CD4-positive, alpha-beta T cell treated with Interleukin-4 for 1 hour (primary cell): ENCODE data around the gene ERLEC1.
"Not testable (repeated sequence)": the region's sequence is repeated elsewhere in the genome, so short reads cannot be mapped to it uniquely, and the experiment has no call there.

Experiments used
- DNase-seq, 2 donors: peaks; one replicate each; pipeline ENCODE4 v3.0.0-alpha.2; 2020 to 2022

ERLEC1 gene, protein sequence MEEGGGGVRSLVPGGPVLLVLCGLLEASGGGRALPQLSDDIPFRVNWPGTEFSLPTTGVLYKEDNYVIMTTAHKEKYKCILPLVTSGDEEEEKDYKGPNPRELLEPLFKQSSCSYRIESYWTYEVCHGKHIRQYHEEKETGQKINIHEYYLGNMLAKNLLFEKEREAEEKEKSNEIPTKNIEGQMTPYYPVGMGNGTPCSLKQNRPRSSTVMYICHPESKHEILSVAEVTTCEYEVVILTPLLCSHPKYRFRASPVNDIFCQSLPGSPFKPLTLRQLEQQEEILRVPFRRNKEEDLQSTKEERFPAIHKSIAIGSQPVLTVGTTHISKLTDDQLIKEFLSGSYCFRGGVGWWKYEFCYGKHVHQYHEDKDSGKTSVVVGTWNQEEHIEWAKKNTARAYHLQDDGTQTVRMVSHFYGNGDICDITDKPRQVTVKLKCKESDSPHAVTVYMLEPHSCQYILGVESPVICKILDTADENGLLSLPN

DNA sequence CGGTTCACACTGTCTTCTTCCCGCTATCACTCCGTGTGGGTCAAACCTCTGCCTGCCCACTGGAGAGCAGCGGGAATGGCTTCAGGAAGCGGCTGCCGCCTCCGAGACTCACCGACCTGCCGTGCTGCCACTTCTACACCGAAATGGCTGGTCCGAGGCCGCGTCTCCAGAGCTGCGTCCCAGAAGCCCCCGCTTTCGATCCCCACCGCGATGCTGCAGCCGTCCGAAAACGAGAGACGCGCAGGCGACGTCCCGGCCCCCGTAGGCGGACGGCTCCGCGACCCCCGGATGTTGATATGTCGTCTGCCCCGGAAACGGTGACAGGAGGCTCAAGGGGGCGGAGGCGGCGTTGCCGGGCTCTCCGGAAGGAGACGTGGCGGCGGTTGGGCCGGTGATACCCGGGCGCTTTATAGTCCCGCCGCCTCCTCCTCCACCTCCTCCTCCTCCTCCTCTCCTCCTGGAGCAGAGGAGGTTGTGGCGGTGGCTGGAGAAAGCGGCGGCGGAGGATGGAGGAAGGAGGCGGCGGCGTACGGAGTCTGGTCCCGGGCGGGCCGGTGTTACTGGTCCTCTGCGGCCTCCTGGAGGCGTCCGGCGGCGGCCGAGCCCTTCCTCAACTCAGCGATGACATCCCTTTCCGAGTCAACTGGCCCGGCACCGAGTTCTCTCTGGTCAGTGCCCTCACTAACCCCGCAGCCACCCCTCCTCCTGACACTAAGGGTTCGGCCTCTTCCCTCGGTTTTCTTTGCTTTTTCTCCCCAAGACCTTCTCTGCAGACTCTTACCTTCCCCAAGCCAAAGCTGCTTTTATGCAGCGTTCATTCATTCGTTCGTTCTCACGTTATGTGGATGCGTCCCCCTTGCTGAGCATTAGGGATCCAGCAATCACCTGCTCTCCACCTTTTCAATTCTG, at the start of gene ERLEC1, which contains the start of gene ASB3:
Gene ERLEC1, plus strand, starts transcription at position 340 of the 909 bp plus-strand sequence. Its CDS starts 167 bp downstream, at position 507.
Gene ASB3, minus strand, starts transcription at position 249 of the 909 bp plus-strand sequence. CDS start 21,381 bp downstream, outside the sequence.
- DNase-seq, result peak; percentile 89 to 90

GRCh38 chr2:53737091-53737490, 49.8 kb upstream of the ERLEC1 start:
- no peak for DNase-seq

- DNase-seq, result no peak
Measured at GRCh38 chr2:53739032-53739431, 47.8 kb upstream of the ERLEC1 start.

- no peak for DNase-seq
Measured at GRCh38 chr2:53740170-53740569, 46.7 kb upstream of the ERLEC1 start.

DNA sequence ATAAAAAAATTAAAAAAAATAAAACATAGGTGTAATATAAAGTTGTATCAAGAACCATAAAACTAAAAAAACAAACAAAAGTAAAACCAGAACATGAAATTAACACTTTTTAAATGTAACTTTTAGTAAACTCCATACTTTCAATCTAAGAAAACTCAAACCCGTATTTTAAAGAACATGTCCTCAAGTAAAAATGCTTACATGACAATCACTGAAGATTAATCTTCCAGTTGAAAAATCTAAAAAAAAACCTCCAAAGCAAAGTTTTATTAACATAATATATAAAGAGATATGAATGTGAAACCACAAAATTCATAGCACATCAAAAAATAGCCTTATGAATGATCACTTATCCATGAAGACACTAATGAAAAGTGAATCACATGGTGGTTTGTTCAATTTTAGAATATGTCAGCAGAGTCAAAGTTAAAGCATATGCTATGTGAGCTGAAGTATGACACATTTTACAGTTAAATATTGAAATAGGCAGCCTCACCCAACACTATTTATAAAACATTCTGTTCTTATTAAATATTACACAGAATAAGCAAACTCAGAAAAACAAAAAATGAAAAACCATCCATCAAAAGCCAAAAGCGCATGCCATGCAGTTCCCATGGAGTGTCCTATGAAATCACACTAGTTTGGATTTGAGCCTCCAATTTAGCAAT, 42.3 kb upstream of the ERLEC1 start:
- DNase-seq, result no peak

DNA sequence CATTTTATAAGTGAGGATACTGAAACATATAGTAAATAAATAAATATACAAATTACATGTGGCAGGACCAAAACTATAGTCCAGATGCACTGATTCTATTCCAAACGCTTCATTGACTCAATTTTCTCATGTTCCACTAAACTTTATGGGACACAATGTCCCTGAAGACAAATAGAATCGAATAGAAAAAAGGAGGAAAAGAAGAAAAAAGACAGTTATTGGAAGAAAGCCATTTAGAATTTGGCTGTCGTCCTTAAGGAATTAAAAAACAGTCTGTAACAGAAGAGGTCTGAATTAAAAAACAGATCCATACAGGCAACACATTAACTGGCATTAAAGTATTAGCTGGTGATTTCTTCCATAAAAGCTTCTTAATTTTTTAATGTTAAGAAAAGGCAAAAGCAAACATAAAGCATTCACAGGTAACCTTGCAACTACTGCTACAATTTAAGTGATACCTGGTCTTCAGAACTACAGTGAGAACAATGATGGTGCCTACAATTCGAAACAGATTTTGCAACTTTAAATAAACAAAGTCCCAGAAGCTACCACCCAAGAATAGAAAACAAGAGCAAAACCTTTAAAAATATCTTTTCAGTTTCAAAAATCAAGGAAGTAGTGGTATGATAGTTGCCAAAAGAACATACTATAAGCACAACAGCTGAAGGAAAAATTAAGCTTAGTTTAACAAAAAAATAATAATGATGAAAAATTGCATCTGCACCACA, 36.6 kb upstream of the ERLEC1 start:
- DNase-seq, result no peak

- DNase-seq, result no peak
Measured at GRCh38 chr2:53751728-53752127, 35.1 kb upstream of the ERLEC1 start.

DNA sequence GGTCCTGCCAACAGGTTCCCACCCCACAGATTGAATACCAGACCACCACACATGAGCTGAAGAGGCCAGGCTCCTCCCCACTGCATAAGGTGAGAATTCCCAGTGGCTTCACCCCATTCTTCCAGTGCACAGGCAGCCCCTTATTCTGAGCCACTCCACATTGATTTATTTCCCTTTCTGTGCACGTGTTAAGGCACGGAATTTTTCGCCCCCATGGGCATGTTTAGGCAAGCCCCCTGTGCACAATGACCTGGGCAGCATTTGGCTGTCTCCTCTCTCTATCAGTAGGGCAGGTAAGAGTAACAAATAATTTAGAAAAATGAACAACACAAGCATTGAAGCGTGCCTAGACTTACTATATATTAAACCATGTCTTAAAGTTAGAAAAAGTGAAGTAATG, 34.5 kb upstream of the ERLEC1 start:
- no peak for DNase-seq

DNA sequence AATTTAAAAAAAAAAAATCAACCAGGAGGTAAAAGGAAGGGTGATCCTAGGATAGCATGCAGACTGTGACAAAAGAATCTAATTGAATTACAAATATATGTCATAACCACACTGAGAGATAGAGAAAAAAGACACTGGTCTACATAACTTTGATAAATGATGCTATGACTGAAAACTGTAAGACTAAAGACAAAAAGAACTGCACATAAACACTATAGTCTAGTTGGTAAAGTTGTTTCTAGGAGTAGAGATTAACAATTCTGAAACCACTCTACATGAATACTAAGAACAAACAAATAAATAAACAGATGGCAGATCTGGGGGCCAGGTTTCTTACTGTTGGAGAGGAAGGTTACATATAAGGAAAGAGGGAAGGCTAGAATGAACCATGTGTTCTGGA, 33.8 kb upstream of the ERLEC1 start:
- no peak for DNase-seq

DNA sequence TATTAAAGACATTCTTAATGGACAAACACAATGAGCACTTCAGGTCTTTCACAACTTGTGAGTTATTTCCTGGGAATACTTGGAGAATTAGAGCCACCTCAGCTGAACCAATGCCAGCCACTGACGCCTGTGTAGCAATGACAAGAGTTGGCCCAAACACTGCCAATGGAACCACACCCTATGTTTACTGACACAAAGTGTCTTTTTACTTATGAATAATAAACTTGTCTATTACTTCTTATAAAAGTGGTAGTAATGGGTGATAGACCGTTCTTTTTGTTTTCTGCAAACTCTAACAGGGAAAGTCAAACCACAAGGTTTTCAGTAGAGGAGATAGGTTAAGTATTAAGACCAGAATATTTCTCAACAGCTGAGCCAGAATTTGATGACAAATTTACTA, 31.7 kb upstream of the ERLEC1 start:
- no peak for DNase-seq

DNA sequence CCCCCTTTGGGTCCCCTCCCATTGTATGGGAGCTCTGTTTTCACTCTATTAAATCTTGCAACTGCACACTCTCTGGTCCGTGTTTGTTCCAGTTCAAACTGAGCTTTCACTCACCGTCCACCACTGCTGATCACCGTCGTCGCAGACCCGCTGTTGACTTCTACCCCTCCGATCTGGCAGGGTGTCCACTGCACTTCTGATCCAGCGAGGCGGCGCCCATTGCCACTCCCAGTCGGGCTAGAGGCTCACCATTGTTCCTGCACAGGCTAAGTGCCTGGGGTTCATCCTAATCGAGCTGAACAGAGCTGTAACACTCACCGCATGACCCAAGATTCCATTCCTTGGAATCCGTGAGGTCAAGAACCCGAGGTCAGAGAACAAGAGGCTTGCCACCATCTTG, 30.2 kb upstream of the ERLEC1 start:
- DNase-seq, result no peak

GRCh38 chr2:53757206-53757605, 29.6 kb upstream of the ERLEC1 start:
- not testable (repeated sequence) for DNase-seq

DNA sequence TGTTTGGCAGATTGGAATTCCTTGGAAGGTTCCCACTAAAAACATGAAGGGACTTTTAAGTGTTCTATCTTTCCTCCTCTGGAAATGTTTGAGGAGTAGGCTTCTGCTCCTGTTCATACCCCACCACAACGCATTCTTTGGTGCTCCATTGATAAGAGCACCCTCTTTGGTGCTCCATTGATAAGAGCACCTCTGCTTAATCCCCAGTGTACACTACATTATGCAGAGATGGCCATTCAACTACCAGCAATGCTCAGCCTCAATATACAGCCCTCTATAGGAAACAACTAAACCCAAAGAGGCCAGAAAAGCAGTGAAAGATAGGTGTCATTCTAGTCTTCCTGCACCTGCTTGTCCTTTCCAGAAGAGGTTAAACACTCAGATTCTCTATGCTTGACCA, 21.1 kb upstream of the ERLEC1 start:
- no peak for DNase-seq

DNA sequence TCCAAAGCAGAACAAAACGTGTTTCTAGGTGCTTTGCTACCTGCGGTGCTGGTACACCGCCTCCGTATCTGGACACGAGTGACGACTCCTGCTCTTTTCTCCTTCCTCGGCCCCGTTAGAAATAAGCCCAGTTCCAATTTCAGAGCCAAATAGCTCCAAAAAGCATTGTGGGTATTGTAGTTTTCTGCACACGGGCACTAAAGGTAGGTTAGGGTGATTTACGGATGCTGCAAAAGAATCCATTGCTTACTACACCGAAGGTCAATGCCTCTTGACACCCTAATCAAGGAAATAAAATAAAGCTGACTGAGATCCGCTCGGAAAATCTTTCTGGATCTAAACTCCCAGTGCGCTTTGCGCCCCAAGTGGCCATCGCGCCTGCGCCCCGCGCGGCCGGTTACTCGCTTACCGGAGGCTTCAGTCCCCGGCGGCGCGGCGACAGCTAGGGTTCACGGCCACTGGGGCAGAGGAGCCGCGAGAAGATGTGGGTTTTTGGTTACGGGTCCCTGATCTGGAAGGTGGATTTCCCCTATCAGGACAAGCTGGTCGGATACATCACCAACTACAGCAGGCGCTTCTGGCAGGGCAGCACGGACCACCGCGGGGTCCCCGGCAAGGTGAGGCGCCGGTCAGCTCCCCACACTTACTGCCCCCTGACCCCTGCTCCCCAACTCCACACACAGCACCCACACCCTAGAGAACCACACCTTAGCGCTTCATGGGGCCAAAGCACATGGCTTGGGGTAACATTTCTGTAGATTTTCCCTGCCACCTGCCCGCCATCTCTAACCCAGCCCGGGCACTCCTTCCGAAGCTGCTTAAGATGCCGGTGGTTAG, 19.2 kb upstream of the ERLEC1 start, which contains the start of gene CHAC2:
Gene CHAC2, plus strand, starts transcription at position 400 of the 837 bp plus-strand sequence. Its CDS starts 83 bp downstream, at position 483.
- peak; percentile 87 for DNase-seq

- no peak for DNase-seq
Measured at GRCh38 chr2:53768242-53768542, 18.7 kb upstream of the ERLEC1 start.

GRCh38 chr2:53769318-53769945, 17.4 kb upstream of the ERLEC1 start:
- no peak for DNase-seq

DNA sequence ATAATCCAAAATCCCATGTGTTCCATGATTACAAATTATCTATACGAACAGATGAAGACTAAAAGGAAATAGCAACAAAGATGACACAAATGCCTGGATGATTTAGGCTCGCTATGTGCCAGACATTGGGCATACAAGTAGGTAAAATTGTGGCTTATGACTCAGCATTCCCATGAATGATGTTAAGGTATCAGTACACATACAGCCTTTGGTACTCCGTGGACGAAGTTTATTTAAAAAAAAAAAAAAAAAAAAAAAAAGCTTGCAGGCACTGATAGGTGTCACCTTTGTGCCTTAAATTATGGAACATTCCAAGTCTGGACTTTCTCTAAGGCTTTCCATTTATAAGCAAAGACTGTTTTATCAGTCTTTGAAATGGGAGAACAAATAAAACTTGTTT, 16.6 kb upstream of the ERLEC1 start:
- DNase-seq, result no peak

DNA sequence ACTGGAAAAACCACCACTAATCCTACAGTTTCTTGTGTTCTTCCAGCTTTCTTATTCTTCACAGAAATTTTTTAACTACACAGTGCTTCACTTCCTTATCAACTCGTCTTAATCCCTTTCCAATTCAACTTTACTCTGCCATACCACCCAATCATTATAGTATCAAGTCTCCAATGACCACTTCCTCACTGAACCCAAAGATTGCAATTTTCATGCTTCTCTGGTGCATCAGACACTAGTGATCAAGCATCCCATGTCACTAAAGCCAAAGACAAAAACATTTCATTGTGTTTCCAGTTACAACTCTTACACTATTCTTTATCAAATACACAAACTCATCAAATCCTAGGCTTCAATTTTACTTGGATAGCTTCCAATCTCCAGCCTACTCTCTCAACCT, 9.7 kb upstream of the ERLEC1 start:
- no peak for DNase-seq

GRCh38 chr2:53778536-53779162, 8.2 kb upstream of the ERLEC1 start:
- no peak for DNase-seq

- no peak for DNase-seq
Measured at GRCh38 chr2:53780056-53780455, 6.8 kb upstream of the ERLEC1 start.
